ENCODE results near the gene ACTMAP. TPM values are rescaled to one million over a fixed set of nuclear protein-coding genes. Genes with fewer than 3 reads are reported as not detected.

Gene ACTMAP
- total RNA-seq, 1 experiment from 2014 or later: 5.5 TPM

GRCh38 chr19:40778706-40779284 is 28.5 kb upstream of the ACTMAP start:
- Histone ChIP-seq H3K36me3 (ENCODE audit: control insufficient read depth, insufficient read depth, low read length) (no peaks in the 10 kb centered on the region), H3K27ac (ENCODE audit: low read length) (peak overlapping the region; percentile 71), H3K27me3 (ENCODE audit: control insufficient read depth, insufficient read depth, low read length) (no peaks in the 10 kb centered on the region), H3K9me3 (ENCODE audit: control insufficient read depth, insufficient read depth, low read depth, low read length) (no peaks in the 10 kb centered on the region), H3K4me3 (ENCODE audit: low read depth in 2 of 2, low read length in 2 of 2) (peak overlapping the region; percentile 56 to 87), H3K4me1 (ENCODE audit: control insufficient read depth, insufficient read depth, low read length) (peaks cover 6% of the 10 kb centered on the region; the same call in 1 of the 2 replicates)
- CTCF ChIA-PET: interaction anchor here (0.6 to 0.7 kb wide), 2 partner anchors 20 to 160 kb away, joined by 3 read pairs; no protein-coding TSS in a partner anchor
- in situ Hi-C loops (cut with HindIII; ENCODE audit: low pct_unique_long_range_greater_than_20kb, low sequenced_read_pairs): no loop called here
- ATAC-seq (no peak), DNase-seq (ENCODE audit: low read depth, low spot score) (no peak)
- intact Hi-C loops (cut with micrococcal nuclease; ENCODE audit: unreplicated experiment): no loop called here
- no TSS peak for BruUV-seq (replicated peaks)
- TF ChIP-seq POLR2AphosphoS5 (IDR thresholded peaks at IDR 0.05; ENCODE audit: low read depth, low read length) (no peak), CTCF (IDR thresholded peaks at IDR 0.05) (no peak), TCF7L2 (IDR thresholded peaks at IDR 0.05; ENCODE audit: low read depth, low read length) (no peak), SIN3A (IDR thresholded peaks at IDR 0.05; ENCODE audit: borderline replicate concordance, insufficient read depth, low read depth, low read length) (no peak)
- TF ChIP-seq, protein P1, sequence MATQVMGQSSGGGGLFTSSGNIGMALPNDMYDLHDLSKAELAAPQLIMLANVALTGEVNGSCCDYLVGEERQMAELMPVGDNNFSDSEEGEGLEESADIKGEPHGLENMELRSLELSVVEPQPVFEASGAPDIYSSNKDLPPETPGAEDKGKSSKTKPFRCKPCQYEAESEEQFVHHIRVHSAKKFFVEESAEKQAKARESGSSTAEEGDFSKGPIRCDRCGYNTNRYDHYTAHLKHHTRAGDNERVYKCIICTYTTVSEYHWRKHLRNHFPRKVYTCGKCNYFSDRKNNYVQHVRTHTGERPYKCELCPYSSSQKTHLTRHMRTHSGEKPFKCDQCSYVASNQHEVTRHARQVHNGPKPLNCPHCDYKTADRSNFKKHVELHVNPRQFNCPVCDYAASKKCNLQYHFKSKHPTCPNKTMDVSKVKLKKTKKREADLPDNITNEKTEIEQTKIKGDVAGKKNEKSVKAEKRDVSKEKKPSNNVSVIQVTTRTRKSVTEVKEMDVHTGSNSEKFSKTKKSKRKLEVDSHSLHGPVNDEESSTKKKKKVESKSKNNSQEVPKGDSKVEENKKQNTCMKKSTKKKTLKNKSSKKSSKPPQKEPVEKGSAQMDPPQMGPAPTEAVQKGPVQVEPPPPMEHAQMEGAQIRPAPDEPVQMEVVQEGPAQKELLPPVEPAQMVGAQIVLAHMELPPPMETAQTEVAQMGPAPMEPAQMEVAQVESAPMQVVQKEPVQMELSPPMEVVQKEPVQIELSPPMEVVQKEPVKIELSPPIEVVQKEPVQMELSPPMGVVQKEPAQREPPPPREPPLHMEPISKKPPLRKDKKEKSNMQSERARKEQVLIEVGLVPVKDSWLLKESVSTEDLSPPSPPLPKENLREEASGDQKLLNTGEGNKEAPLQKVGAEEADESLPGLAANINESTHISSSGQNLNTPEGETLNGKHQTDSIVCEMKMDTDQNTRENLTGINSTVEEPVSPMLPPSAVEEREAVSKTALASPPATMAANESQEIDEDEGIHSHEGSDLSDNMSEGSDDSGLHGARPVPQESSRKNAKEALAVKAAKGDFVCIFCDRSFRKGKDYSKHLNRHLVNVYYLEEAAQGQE (IDR thresholded peaks at IDR 0.05; ENCODE audit: insufficient read depth in 1 of 2, low read depth in 2 of 2, low read length in 1 of 2): no peak
- POLR2A ChIA-PET: interaction anchor here (0.6 to 1.3 kb wide), 3 partner anchors 28 to 130 kb away, joined by 3 to 6 read pairs (median 3); partner anchors contain the start of gene ACTMAP

- BruUV-seq (replicated peaks): no TSS peak
- intact Hi-C loops (cut with micrococcal nuclease; ENCODE audit: unreplicated experiment) (no loop called here), in situ Hi-C loops (cut with HindIII; ENCODE audit: low pct_unique_long_range_greater_than_20kb, low sequenced_read_pairs) (no loop called here)
- peak within 1 kb of the TSS; percentile 90 for H3K27ac ChIP-seq (ENCODE audit: low read length)
- no peaks in the 10 kb centered on the region for H3K36me3 ChIP-seq (ENCODE audit: control insufficient read depth, insufficient read depth, low read length)
- TF ChIP-seq TCF7L2 (IDR thresholded peaks at IDR 0.05; ENCODE audit: low read depth, low read length): no peak
- no peak for TF ChIP-seq CTCF (IDR thresholded peaks at IDR 0.05)
- TF ChIP-seq POLR2AphosphoS5 (IDR thresholded peaks at IDR 0.05; ENCODE audit: low read depth, low read length): peak; percentile 48
- TF ChIP-seq SIN3A (IDR thresholded peaks at IDR 0.05; ENCODE audit: borderline replicate concordance, insufficient read depth, low read depth, low read length): peak; percentile 67; the same call in 1 of the 2 replicates
- TF ChIP-seq, protein P1 (IDR thresholded peaks at IDR 0.05; ENCODE audit: insufficient read depth in 1 of 2, low read depth in 2 of 2, low read length in 1 of 2): no peak
- H3K9me3 ChIP-seq (ENCODE audit: control insufficient read depth, insufficient read depth, low read depth, low read length): no peaks in the 10 kb centered on the region
- H3K27me3 ChIP-seq (ENCODE audit: control insufficient read depth, insufficient read depth, low read length): no peaks in the 10 kb centered on the region
- CTCF ChIA-PET: interaction anchor here (0.6 to 1.1 kb wide), 5 partner anchors 20 to 485 kb away, joined by 3 to 5 read pairs (median 3); no protein-coding TSS in a partner anchor
- POLR2A ChIA-PET: interaction anchor here (0.6 to 1.3 kb wide), 3 partner anchors 28 to 1538 kb away, joined by 3 to 6 read pairs (median 4); partner anchors contain the start of gene ACTMAP
- peak; percentile 83 for DNase-seq (ENCODE audit: low read depth, low spot score)
- H3K4me1 ChIP-seq (ENCODE audit: control insufficient read depth, insufficient read depth, low read length): peaks cover 6% of the 10 kb centered on the region; the same call in 1 of the 2 replicates
- peak within 1 kb of the TSS; percentile 56 to 87 for H3K4me3 ChIP-seq (ENCODE audit: low read depth in 2 of 2, low read length in 2 of 2)
- ATAC-seq: peak; percentile 94
These were observed 27.8 kb upstream of the ACTMAP start, which contains the start of gene RAB4B for GRCh38 chr19:40777937-40778705. Gene RAB4B (plus strand): TSS chr19:40778247. CDS start chr19:40778376, 129 bp downstream.
